Epithelial cell of prostate (primary cell): ENCODE data around the gene ABCC3.

ENCODE experiments used
- DNase-seq: peaks from one replicate; pipeline ENCODE4 v3.0.0-alpha.2; 2011; ENCODE audit warnings: low read depth, low spot score
- H3K27ac ChIP-seq: fragments of 450-650 bp; 2 replicates; pipeline ENCODE4 v1.5.1; 2017; ENCODE audit warnings: mild to moderate bottlenecking

Gene ABCC3

GRCh38 chr17:50625032-50625871 is 9.4 kb upstream of the ABCC3 start:
- no peak for DNase-seq
- H3K27ac ChIP-seq, result no peak overlapping the region

DNA sequence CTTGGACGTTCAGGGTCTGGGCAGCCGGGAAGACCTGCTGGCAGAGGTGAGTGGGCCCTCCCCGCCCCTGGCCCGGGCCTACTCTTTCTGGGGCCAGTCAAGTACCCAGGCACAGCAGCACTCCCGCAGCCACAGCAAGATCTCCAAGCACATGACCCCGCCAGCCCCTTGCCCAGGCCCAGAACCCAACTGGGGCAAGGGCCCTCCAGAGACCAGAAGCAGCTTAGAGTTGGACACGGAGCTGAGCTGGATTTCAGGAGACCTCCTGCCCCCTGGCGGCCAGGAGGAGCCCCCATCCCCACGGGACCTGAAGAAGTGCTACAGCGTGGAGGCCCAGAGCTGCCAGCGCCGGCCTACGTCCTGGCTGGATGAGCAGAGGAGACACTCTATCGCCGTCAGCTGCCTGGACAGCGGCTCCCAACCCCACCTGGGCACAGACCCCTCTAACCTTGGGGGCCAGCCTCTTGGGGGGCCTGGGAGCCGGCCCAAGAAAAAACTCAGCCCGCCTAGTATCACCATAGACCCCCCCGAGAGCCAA is 8.6 kb upstream of the ABCC3 start:
- no peak overlapping the region for H3K27ac ChIP-seq
- DNase-seq, result no peak

DNA sequence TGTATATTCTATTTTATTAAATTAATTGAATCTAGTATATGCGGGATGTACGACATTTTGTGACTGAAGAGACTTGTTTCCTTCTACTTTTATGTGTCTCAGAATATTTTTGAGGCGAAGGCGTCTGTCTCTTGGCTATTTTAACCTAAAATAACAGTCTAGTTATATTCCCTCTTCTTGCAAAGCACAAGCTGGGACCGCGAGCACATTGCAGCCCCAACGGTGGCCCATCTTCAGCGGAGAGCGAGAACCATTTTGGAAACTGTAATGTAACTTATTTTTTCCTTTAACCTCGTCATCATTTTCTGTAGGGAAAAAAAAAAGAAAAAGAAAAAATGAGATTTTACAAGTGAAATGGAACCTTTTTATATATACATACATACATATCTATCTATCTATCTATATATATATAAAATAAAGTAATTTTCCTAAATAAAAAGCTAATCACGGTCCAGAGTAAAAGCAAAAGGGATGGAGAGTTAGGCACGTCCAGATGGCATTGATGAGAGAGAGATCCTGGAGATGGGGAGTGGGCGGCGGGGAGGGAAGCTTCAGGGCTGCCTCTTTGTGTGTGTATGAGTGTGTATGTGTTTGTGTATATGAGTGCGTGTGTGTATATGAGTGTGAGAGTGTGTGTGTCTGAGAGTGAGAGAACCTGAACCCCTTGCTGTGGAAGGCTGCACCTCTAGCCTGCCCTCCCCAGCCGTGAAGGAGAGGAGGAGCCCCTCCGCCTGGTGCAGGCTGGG is 7.5 kb upstream of the ABCC3 start:
- DNase-seq, result no peak

DNA sequence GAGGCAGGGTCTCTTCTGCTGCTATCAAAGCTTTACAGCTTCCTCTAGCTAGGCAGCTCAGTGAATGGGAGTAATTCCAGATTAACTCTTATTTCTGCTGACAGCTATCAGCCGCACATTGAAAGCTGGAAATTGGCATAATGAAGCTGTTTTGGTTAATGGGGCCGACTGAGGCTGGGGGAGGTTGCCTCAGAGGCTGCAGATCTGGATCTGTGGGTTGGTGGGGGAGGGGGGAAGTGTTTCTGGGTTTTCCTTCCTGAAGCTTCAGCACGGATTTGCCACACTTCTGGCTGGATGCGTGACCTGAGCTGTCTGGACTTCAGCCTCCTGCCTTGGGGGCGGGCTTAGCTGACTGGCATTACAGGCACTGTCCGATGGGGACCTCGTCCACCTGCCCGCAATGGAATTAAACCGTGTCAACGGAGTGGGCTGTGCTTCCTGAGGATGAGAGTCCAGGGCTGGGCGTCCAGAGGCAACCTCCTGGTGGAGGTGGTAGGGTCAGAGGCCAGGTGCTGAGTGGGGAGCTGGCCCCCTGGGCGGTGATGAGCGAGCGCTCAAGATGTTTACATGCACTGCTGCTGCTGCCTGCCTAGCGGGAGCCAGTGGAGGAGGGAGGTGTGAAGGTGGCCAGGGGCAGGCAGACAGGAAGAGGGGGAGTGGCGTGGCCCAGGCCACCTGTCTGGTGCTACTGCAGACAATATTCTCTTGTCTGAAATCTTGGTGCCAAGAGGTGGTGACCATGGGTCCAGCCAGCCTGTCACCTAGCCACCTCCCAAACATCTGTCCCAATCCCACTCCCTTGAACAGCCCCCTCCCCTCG is 6.7 kb upstream of the ABCC3 start:
- DNase-seq, result no peak
- H3K27ac ChIP-seq, result no peak overlapping the region

More for the DNA sequence above, 7.5 kb upstream of the ABCC3 start:
- H3K27ac ChIP-seq, result no peak overlapping the region

DNA sequence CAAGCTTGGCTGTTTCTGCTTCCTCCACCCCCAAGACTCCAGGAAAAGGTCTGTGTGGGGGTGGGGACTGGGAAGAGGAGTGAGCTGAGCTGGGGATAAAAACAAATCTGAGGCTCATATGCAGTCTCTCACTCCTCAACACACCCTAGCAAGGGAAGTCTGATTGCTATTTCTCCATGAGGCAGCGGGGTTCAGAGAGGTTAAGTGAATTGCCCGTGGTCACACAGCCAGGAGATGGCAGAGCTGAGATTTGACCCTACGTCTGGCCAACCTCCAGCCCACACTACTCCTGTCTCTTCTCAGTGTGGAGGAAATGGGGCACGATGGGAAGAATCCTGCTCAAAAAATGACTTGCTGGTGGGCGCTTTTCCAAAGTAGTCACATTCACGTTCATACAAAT is 4.8 kb upstream of the ABCC3 start:
- no peak for DNase-seq
- no peak overlapping the region for H3K27ac ChIP-seq

DNA sequence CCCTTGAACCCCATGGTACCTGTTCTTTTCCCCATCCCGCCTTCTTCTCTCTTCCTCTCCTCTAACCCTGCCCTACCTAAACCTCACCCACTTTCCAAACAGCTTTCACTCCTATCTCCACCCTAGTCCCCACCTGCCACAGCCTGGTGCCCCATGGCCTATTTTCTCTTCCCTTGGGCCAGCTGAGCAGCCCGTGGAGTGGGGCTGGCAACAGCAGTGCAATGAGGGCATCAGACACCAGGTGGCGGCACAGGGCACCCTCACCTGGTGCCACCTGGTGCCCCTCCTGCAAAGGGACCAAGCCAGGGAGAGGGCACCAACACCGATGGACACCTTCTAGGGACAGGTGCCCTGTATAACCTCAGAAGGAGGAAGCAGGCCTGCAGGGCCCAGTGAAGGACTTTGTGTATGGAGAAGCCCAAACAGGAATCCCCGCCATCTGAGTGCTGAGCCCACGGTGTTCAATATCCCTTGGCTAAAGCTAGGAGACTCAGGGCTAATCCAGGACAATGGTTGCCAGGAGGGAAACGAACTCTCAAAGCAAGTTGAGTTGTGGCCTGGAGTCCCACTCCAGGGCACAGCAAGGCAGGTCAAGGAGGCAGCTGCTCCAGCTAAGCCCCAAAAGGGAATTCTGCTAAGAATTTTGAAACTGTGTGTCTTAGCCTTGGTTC is 4.0 kb upstream of the ABCC3 start:
- no peak for DNase-seq
- no peak overlapping the region for H3K27ac ChIP-seq

DNA sequence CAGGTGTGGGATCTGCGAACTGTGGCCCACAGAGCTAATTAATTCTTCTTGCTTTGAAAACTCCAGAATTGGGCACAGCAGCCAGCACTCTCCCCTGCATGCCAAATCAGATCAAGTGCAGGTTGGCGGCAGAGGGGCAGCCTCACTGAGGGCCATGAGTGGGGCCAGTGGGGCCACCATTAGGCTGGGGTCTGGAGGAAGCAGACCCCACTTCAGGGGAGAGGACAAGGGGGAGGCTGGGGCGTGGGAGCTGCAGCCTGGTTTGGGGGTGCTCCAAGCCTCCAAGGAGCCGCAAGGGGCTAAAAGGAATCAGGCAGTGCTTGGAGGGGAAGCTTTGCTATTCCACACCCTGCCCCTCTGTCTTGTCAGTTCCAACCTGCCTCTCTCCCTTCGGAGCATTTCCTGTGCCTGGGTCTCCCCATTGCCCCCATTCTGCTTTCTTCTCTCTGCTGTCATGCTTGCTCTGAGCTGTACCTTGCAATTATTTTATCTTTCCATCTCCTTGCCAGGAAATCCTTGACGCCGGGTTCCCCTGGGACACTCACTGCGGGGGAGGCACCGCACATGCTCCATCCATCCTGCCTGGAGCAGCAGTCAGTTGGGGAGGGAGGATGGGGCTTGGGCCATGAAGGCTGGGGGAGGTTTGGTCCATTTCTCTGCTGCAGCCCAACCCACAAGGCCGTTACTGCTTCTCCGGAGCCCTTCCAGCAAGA is 3.3 kb upstream of the ABCC3 start:
- no peak overlapping the region for H3K27ac ChIP-seq
- no peak for DNase-seq

- no peak for DNase-seq
- no peak overlapping the region for H3K27ac ChIP-seq
Observed at GRCh38 chr17:50631908-50632571, 2.6 kb upstream of the ABCC3 start.

- no peak overlapping the region for H3K27ac ChIP-seq
- no peak for DNase-seq
Observed at GRCh38 chr17:50632637-50633036, 2.0 kb upstream of the ABCC3 start.

- H3K27ac ChIP-seq, result no peak overlapping the region
- DNase-seq, result no peak
Observed at GRCh38 chr17:50633683-50634082, 998 bp upstream of the ABCC3 start.

- no peak for DNase-seq
- H3K27ac ChIP-seq, result peak overlapping the region; percentile 40
Observed at GRCh38 chr17:50634915-50635731, 442 bp downstream of the ABCC3 start.

GRCh38 chr17:50635732-50635981 is 976 bp downstream of the ABCC3 start:
- peak overlapping the region; percentile 40 for H3K27ac ChIP-seq

DNA sequence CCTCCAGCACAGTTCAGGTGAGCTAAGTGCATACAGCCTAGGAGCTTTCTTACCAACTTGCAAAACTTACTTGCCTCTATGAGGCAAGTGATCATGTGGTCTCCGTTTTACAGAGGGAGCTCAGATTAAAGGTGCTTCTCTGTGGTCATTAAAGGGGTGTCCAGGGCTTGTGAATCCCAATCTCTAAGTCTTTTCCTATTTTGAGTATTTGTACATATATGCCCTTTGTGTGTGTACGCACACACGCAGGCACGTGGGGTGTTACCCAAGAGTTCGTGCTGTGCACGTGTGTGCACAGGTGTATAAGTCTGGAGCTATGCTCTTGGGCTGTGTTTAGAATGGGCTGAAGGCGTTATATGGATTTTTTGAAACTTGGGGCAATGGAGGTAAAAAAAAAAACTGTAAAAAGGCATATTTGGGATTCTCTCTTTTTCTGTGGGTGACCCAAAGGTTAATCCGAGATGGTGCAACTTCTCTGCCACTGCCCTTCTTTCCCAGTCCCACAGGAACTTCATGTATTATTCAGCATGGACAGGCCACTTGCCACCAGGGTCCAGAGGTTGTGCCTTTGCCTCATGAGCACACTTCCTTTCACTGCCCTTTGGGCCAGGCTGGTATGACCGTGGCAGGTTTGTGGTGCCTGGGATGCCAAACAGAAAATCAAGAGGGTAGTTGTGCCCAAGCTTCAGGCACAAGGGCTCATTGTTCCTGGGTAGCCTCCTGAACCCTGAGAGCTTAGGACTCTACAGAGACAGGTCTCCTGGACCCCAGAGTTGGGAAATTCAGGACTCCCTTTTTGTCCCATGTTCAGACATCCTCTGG is 1.5 kb downstream of the ABCC3 start:
- DNase-seq, result no peak
- peak overlapping the region; percentile 40 for H3K27ac ChIP-seq

More at GRCh38 chr17:50635732-50635981, 976 bp downstream of the ABCC3 start:
- no peak for DNase-seq

DNA sequence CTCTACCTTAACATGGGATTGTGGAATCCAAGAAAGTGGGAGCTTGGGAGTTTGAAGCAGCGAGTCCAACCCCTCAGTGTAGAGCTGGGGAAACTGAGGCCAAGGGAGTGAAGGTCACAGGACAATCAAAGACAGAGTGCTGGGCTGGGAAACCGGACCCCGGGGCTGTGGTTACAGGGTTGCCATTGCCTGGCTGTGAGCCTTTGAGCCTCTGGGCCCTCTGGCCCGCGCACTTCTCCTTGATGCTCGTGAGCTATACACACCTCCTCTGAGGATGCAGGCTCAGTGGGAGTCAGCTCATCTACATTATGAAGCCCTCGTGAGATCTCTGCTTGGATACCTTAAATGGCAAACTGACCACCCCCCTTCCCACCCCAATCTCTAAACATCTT is 2.1 kb downstream of the ABCC3 start:
- peak overlapping the region; percentile 95 for H3K27ac ChIP-seq
- no peak for DNase-seq

- H3K27ac ChIP-seq, result peak overlapping the region; percentile 95
- DNase-seq, result no peak
Observed at GRCh38 chr17:50637829-50638605, 3.3 kb downstream of the ABCC3 start.

DNA sequence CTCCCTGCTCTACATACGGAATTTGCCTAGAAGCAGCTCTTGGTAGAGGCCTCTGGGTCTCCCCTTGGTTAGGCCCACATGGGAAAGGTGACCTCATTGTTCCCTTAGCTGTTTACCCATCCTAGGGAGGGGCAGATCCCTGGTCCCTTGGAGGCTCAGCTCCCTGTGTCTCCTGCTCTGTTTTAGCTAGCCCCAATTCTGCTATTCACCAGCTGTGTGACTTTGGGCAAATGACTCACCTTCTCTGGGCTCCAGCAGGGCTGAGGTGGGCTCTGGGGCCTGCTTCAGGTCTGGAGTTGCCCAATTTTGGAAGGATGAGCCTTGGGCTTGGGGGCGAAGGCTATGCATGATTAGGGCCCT is 3.9 kb downstream of the ABCC3 start:
- H3K27ac ChIP-seq, result peak overlapping the region; percentile 95
- no peak for DNase-seq
